SU-DHL-6 (cell line): ENCODE measurements around the gene HNRNPAB.

ENCODE experiments used
- CTCF ChIP-seq: fragments of 200-600 bp; sonication (generic); IDR thresholded peaks from one replicate; pipeline ENCODE4 v1.5.1; 2017; ENCODE audit warnings: antibody characterized with exemption, mild to moderate bottlenecking, low read length, moderate library complexity; ENCODE audit not compliant: insufficient read depth, poor library complexity, severe bottlenecking
- EZH2phosphoT487 ChIP-seq: fragments of 200-600 bp; sonication (generic), shearing (Covaris generic); conservative IDR thresholded peaks from 2 replicates; pipeline ENCODE4 v1.6.1; 2018; ENCODE audit warnings: mild to moderate bottlenecking, antibody characterized with exemption, low read length, moderate library complexity, mixed read lengths

- TF ChIP-seq CTCF, result no peak
- TF ChIP-seq EZH2phosphoT487, result no peak
These were observed 19.0 kb downstream of the HNRNPAB start for GRCh38 chr5:178223196-178223773.
